Left renal cortex interstitium (tissue), 4 donors: ENCODE results near the gene SCT. TPM values are rescaled to one million over a fixed set of nuclear protein-coding genes. Genes with fewer than 3 reads are reported as not detected.
"Not testable (repeated sequence)": the region's sequence is repeated elsewhere in the genome, so short reads cannot be mapped to it uniquely, and the experiment has no call there.

ENCODE experiments used
- DNase-seq, 4 donors: peaks; one replicate each; pipeline ENCODE4 v3.0.0-alpha.2; 2013; ENCODE audit warnings: low read depth in 4 of 4, low spot score in 2 of 4, missing footprints in 1 of 4
- polyA plus RNA-seq, 4 donors: library from polyadenylated mRNA; unstranded; fragments of 120-200 nt; gene quantifications; one replicate each; pipeline ENCODE4 v1.2.1, GENCODE V29; 2013; ENCODE audit not compliant: insufficient read length in 4 of 4

SCT gene, protein sequence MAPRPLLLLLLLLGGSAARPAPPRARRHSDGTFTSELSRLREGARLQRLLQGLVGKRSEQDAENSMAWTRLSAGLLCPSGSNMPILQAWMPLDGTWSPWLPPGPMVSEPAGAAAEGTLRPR
- 1 to 10 TPM in 3 of 4 donors, under 1 TPM in 1; 0.92 to 4.1 (median 2.2) TPM for polyA plus RNA-seq

DNA sequence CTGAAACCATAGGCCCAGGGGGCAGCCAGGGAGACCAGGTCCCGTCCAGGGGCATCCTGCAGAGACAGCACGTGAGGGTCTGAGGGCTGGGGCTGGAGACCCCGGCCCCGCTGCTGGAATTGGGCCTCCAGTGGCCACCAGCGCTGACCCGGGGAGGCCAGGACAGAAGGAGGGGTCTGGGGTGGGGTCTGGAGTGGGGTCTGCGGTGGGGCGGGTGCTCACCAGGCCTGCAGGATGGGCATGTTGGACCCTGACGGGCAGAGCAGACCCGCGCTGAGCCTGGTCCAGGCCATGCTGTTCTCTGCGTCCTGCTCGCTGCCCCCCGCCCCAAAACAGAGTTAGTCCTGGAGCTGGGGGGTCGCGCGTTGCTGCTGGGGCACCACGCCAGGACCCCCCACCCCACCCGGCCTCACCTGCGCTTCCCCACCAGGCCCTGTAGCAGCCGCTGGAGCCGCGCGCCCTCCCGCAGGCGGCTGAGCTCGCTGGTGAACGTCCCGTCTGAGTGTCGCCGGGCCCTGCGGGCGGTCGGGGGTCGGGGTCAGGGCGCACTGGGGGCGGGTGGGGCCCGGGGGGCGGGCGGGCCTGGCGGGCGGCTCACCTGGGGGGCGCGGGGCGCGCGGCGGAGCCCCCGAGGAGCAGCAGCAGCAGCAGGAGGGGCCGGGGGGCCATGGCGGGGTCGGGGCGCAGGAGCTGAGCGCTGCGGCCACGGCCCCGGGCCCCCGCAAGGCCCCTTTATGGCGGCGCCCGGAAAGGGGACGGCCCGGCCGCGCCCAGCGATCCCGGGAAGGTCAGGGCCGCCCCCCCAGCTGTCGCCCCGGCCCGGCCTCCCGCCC is at the start of gene SCT:
Gene SCT (minus strand): TSS at position 707 of the 833 bp plus-strand sequence. CDS start 38 bp downstream, at position 669.
- no peak for DNase-seq

DNA sequence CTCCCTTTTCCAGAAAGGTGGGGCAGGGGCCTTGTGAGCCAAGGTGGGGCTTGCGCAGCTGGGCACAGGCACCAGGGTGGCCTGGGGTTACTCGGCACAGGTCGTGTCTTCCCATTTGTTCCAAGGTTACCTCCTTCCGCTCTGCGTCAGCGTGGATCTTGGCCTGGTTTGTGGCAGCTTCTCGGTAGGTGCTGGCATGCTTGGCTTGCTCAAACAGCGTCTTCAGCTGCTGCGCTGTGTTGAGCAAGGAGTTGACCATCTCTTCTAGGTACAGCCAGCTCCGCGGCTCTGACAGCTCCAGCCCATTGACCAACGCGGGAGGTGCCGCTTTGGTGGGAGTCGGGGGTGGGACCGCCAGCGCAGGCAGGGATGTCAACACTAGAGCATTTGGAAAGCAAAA is 47.4 kb upstream of the SCT start:
- no peak for DNase-seq

DNA sequence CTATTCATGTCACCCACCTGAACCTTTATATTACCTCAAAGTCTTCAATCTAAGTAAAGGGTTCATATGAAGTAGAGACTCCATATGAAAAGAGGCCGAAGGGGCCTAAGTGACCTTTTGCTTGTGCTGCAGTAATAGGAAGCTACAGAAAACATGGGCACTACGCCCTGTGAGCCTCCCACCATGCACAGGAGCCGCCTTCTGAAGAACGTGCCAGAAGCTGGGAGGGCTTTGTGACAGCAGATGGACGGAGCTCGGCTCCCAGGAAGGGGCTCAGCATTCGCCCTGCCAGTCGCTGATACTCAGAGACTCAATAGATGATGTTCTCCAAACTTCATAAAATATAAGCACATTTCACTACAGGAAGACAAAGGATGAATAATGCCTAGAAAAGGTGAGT is 46.9 kb upstream of the SCT start:
- no peak for DNase-seq

DNA sequence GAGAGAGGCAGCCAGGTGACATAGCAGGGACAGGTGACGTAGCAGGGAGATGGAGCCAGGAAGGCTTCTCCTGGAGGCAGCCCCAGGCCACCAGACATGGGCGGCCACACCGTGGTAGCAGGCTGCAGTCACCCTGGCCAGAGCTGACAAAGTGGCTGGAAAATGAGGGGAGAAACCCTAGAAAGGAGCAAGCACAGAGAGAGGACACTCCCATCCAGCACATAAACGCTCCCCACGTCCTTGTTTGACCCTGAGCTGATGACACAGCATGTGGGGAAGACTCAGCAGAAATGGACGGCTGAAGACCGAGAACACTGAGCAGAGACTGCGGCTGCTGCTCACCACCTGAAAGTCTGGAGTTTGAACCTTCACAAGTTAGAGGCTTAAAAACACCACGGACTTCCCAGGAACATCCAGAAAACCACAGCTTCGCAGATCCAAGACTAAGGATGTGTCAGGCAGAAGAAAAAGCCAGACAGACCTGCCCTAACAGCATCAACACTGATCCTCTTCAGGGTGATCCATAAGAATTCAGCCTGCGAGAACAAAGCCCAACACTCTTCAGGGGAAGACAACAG is 38.8 kb upstream of the SCT start:
- DNase-seq = no peak

DNA sequence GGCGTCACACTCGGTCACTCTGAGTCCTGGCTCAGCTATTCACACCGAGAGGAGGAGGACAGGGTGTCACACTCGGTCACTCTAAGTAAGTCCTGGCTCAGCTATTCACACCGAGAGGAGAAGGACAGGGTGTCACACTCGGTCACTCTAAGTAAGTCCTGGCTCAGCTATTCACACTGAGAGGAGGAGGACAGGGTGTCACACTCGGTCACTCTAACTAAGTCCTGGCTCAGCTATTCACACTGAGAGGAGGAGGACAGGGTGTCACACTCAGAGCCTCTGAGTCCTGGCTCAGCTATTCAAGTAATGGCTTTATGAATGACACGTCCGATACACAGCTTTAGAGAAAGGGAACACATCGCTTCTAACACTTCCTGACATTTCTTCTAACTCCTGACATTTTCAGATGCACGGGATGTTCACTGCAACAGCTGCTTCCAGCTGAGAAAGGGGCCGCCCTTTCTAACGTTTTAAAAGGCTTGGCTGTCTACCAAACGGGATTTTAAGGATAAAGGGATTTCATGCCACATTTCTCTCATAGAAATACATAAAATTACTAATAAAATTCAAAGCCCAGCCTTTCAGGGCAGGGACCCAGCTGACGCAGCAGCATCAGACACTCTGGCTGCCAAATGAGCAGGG is 38.2 kb upstream of the SCT start:
- DNase-seq = peak in 3 of 4 donors; percentile 23 to 37 (median 24)

DNA sequence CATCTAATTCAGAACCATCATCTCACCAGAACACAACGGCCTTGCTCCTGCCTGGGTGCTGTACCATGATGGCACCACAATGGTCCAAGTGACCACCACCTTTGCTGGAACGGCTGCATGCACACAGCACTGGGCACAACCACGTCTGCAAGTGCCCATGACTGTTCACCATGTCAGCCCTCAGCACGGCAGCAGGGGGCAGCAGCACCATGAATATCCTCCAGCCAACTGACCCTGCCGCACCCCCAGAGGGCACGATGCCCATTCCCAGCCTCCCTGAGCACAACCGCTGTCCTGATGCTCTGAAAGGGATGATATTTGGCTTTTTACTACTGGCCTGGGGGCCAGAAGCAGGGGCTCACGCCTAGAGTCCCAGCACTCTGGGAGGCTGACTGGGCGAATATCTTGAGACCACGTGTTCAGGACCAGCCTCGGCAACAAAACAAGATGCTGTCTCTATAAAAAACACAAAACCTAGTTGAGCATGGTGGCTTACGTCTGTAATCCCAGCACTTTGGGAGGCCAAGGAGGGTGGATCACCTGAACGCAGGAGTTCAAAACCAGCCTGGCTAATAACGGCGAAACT is 35.8 kb upstream of the SCT start:
- DNase-seq = no peak

DNA sequence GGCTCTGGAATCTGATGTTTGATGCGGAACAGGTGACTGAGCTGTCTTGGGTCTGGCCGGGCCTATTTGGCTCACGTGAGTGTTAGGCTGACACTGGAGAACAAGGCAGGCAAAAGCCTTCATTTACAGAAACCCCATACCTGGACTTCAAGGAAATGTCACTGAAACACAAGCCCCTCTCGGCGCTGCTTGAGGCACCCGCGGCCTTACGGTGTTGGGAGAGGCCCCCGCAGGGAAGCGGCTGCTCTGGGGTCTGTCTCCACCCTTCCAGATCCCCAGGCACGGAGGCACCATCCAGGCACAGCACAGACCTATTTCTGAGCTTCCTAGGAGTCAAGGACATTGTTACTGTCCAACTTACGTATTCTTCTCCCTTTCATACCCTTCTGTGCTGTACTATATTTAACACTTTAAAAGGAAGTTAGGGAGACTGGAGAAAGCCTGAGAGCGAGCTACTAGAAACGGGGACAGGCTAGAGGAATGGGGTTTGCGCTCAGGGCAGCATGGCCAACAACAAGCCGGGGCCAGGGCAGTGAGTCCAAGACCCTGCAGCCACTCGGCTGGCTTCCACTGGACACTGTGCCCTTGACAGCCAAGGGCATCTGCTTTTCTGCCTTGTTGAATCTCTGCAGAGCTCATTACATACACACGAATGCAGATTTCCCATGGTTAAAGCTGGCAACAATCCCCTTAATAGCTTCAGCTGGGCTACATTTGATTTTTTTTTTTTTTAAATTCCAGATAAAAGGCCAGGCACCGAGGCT is 33.9 kb upstream of the SCT start:
- DNase-seq = no peak

DNA sequence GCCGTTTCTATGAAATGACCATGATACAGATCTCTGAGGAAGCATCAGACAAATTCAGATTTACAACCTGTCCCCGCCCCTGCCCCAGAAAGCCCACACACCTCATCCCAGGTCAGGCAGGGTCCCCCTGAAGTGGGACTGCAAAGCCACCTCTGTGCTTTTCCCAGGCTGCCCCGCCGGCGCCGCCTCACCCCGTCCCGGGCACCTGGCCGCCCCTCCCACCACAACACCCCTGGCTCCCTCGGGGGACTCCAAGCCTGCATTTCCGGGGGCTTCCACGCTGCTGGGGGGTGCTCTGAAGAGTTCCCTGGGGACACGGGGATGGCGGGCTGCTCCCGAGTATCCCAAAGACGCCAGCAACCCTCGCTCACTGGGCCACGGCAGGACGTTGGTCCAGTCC is 33.3 kb upstream of the SCT start:
- DNase-seq = no peak

DNA sequence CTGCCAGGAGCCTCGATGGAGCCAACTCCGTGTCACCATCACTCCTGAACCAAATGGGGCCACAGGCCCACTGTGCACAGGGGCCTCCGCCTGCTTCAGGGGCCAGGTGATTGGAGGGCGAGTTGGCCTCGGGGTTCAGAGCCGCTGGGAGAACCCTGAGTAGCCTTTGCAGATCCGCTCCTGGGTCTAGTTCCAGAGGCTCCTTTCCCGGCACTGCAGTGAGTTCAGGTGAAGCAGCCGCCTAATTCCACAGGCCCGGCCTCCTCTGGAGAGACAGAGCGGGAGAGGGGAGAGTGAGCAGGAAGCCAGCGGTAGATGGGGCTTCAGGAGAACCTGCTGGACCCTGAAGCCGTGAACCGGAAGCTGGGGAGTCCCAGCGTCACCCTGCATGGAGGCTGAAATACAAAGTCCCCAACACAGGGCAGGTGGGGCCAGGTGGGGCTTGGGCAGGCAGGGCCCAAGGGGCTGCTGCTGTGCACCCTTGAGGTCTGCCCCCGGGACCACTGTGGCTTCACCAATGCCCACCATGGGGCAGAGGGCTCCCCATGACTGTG is 32.6 kb upstream of the SCT start:
- DNase-seq = no peak

DNA sequence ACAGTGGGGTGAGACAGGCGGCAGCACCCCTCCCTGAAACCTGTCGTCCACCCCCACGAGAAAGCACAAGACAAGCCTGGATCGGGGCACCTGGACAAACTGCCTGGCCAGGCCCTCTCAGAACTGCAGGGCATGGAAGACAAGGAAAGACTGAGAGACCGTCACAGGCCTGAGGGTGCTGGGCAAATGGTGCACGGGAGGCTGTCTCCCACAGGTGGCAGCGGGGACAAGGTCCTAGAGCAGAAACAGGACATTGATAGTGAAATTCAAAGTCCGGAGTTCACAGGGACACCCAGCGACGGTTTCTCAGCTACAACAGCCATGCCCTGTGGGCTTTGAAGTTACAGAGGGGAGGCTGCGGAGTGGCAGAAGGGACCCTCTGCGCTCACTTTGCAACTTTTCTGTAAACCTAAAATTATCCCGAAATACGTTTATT is 30.7 kb upstream of the SCT start:
- DNase-seq = no peak

DNA sequence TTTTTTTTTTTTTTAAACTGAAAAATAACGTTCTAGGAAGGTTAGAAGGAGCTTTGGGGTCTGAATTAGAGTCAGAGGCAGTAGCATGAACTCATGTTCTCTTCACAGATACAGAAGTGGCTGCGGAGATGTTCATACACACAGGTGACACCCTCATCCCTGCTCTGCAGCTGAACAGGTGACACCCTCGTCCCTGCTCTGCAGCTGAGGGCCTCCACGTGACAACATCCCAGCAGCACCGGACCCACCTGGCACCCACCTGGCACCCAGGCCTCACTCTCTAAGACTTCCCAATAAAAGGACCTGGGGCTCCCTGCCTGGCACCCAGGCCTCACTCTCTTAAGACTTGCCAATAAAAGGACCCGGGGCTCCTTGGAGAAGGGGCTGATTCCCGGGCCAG is 29.9 kb upstream of the SCT start:
- DNase-seq = no peak

DNA sequence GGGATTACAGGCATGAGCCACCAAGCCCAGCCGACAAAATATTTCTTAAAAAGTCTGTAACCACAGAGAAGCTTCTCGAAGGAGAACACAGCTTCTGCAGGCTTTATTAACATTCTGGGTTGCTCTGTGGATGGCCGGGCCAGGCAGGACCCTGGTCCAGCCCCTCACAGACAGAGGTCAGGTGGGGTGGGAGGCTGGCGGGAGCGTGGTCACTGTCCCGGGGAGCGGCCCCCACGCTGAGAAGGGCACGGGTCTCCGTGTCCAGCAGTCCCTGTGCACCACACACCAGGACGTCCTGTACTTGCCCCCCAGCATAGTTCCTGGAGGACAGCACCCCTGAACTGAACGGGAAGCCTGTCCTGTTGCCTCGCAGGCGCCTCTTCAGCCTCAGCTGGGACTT is 29.4 kb upstream of the SCT start:
- DNase-seq = no peak

DNA sequence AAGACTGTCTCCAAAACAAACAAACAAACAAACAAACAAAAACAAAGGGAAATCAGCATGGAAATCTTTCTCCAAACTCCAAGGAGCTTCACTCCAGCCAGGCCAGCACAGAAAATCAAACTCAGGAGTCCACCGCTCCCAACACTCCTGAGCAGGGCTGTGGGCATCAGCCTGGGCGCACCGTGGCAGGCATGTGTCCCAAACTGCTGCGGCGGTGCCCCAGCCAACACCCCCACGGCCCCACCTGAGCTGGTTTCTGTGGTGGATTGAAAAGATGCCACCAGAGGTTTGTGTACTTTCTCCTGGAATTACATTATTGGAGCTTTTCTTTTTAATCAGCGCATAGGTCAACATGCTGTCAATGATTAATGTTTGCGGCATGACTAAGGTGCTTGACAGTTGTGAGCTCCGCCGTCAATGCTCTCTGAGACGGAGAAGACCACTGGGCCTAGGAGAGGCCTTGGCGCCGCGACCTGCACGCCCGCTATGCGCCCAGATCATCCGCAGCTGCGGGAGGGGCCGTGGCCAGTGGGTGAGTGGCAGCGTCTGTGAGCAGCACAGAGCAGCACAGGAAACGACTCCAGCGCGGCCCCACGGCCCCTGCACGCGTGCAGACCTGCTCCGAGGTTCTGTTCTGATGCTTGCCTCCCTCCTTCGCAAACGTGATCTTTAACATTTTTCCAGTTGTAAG is 28.2 kb upstream of the SCT start:
- no peak for DNase-seq

DNA sequence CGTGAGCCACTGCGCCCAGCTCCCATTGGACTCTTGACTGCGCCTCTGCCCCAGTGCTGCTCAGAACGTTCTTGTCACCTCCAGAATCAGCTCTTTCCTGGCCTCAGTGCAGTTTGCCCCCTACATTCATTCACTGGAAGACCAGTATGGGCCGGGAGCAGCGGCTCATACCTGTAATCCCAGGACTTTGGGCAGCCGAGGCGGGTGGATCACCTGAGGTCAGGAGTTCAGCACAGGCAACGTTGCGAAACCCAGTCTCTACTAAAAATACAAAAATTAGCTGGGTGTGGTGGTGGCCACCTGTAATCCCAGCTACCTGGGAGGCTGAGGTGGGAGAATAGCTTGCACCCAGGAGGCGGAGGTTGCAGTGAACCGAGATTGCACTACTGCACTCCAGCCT is 27.5 kb upstream of the SCT start:
- DNase-seq = not testable (repeated sequence)

DNA sequence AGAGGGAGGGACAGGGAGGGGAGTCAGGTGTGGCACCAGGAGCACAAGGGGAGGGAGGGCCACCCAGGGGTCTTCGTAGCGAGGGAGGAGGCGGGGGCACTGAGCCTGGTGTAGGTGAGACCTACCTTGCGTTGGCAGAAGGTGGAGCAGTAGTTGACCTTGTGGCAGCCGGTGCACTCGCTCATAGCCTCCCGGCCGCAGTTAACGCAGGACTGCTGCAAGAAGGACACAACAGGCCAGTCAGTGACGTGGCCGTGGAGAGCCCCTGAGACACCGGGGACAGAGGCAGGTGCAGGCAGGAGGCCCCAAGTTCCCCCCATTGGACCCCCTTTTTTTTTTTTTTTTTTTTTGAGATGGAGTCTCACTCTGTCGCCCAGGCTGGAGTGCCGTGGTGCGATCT is 26.9 kb upstream of the SCT start:
- DNase-seq = no peak

DNA sequence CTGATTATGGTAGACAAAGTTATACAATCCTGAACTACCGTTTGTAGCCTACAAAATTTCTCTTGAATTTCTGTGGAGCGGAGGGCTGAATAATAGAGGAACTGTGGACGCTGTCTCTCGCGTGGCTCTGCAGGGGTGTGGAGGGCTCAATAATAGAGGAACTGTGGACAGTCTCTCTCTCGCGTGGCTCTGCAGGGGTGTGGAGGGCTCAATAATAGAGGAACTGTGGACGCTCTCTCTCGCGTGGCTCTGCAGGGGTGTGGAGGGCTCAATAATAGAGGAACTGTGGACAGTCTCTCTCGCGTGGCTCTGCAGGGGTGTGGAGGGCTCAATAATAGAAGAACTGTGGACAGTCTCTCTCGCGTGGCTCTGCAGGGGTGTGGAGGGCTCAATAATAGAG is 26.2 kb upstream of the SCT start:
- not testable (repeated sequence) for DNase-seq

DNA sequence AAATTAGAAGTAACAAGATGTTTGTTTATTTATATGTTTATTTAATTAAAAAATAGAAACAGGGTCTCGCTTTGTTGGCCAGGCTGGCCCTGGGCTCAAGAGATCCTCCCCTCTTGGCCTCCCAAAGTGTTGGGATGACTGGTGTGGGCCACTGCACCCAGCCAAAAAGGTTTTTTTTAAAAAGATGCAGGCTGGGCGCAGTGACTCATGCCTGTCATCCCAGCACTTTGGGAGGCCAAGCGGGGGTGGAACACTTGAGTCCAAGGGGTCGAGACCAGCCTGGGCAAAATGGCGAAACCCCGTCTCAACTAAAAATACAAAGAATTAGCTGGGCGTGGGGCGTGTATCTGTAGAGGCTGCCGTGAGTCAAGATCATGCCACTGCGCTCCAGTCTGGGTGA is 23.5 kb upstream of the SCT start:
- no peak for DNase-seq

DNA sequence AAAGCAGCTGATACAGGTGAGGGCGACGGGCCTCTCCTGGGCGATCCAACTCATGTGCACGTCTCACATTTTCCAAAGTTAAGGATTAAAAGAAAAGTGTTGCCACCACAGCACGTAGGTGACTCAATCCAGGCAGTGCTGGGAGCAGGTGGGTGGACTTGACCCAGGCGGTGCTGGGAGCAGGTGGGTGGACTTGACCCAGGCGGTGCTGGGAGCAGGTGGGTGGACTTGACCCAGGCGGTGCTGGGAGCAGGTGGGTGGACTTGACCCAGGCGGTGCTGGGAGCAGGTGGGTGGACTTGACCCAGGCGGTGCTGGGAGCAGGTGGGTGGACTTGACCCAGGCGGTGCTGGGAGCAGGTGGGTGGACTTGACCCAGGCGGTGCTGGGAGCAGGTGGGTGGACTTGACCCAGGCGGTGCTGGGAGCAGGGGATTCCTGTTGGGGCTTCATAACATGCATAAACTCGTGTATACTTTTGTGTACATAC is 20.7 kb upstream of the SCT start:
- DNase-seq = not testable (repeated sequence)

DNA sequence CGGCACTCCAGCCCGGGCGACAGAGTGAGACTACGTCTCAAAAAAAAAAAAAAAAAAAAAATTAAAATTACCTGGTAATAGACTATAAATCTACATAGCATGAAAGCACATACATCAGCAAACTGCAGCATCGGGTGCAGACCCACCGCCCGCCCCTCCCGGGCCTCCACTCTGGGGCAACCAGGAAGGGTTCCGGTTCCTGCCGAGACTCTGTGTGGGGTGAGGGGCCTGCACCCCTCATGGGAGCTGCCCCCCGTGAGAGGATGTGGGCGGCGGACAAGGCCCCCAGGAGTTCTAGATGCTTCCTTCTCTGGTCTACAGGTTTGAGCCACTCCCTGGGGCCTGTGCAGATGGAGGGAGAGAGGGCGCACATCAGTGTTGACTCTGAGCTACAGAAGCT is 19.2 kb upstream of the SCT start:
- DNase-seq = no peak
